ENCODE measurements around the gene CPT1C.
A peak's percentile ranks its signal among the peaks of the same experiment; 100 is the strongest.

The CPT1C gene

DNA sequence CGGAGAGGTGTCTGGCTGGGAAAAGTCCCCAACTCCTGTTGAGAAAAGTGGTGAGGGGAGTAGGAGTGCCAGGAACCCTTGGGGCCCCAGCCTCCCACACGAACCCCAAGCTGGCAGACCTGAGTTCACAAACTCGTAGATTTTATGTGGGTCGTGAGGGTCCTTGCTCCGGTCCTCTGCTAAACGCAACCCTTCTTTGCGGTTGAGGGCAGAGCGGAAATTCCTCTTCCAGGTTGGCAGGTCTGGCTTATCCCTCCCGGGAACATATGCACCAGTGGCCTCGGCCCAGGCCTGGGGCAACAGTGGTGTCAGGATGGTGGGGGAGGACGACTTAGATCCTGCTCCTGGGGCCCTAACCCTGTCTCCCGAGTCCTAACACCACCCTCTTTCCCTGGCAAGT is 27.7 kb upstream of the CPT1C start:
- peaks cover 9% of the 10 kb centered on the region for H3K4me1 ChIP-seq (ENCODE audit: insufficient read depth, insufficient read length)
- no peak overlapping the region for H3K4me3 ChIP-seq (ENCODE audit: insufficient read length, low read depth)
- TF ChIP-seq YY1 (IDR thresholded peaks at IDR 0.05; ENCODE audit: insufficient read depth, insufficient read length) = no peak
- TF ChIP-seq SUZ12 (IDR thresholded peaks at IDR 0.05; ENCODE audit: extremely low read depth, insufficient read depth, insufficient read length) = no peak
- no peak for TF ChIP-seq ZNF274 (IDR thresholded peaks at IDR 0.05; ENCODE audit: low read depth, low read length)
- no peaks in the 10 kb centered on the region for H3K27me3 ChIP-seq (ENCODE audit: insufficient read depth, insufficient read length)
- peak overlapping the region; percentile 15 for H3K9ac ChIP-seq (ENCODE audit: insufficient read length, low read depth)
- no peak for DNase-seq (ENCODE audit: low read depth, low spot score)
- no peaks in the 10 kb centered on the region; the same call in 1 of the 2 replicates for H3K9me3 ChIP-seq (ENCODE audit: insufficient read depth, low read length)
- peaks cover 59% of the 10 kb centered on the region for H3K36me3 ChIP-seq (ENCODE audit: insufficient read depth, insufficient read length, low read length)

DNA sequence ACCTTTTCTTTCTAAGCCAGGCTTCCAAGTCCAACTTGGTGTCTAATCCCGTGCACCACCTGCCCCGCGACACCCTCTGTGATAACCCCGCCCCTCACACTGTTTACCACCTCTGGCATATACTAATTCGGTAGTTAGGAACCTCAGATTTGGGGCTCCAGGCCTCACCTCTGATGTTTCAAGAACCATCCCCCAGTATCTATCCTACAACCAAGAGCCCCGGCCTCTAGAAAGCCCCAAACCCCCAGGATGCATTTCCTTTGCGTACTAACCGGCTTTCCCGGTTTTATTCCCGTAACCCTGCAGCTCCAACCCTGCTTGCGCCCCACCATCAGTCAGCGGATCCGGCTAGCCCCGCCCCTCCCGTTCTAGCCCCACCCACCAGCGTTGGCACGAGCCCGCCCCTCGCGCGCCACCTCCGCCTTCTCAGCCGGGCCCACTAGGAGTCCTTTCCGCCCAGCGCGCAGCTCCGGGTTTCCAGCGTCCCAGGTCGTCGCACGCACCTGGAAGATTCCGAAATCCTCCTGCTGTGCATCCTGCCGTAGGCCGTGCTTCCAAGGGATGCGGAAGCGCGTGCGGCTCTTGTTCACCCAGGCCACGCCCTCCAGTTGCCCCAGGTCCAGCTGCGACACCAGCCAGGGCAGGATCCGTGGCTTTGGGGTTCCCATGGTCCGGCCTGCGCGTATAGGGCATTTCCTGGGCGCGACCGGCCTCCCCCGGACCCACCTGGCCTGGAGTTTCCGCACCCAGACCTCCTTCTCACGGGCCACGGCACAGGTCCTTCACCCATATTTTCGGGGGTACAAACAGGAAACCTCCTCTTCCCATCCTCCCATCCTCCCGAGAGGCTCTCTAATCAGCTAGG is 26.5 kb upstream of the CPT1C start:
- Histone ChIP-seq H3K9ac (ENCODE audit: insufficient read length, low read depth) (peak overlapping the region; percentile 97), H3K9me3 (ENCODE audit: insufficient read depth, low read length) (no peaks in the 10 kb centered on the region; the same call in 1 of the 2 replicates), H3K27me3 (ENCODE audit: insufficient read depth, insufficient read length) (no peaks in the 10 kb centered on the region), H3K4me3 (ENCODE audit: insufficient read length, low read depth) (peak overlapping the region; percentile 88), H3K4me1 (ENCODE audit: insufficient read depth, insufficient read length) (peaks cover 7% of the 10 kb centered on the region), H3K36me3 (ENCODE audit: insufficient read depth, insufficient read length, low read length) (peaks cover 58% of the 10 kb centered on the region)
- no peak for TF ChIP-seq SUZ12 (IDR thresholded peaks at IDR 0.05; ENCODE audit: extremely low read depth, insufficient read depth, insufficient read length)
- no peak for TF ChIP-seq ZNF274 (IDR thresholded peaks at IDR 0.05; ENCODE audit: low read depth, low read length)
- TF ChIP-seq YY1 (IDR thresholded peaks at IDR 0.05; ENCODE audit: insufficient read depth, insufficient read length) = no peak
- DNase-seq (ENCODE audit: low read depth, low spot score) = no peak

DNA sequence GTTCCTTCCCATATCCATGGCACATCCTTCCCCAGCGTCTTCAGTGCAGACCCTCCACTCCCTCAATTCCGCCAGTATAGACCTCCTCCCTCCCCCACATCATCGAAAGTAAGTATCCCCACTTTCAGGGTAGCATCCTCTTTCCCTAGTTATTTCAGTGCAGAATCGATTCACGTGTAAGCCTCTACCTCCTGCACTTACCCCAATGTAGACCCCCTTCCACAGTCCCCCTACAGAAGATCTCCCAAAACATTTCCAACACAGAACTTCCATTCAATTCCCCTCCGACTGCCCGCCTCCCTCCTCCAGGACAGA is 25.9 kb upstream of the CPT1C start:
- Histone ChIP-seq H3K36me3 (ENCODE audit: insufficient read depth, insufficient read length, low read length) (peaks cover 58% of the 10 kb centered on the region), H3K9me3 (ENCODE audit: insufficient read depth, low read length) (no peaks in the 10 kb centered on the region; the same call in 1 of the 2 replicates), H3K4me1 (ENCODE audit: insufficient read depth, insufficient read length) (peaks cover 6% of the 10 kb centered on the region), H3K9ac (ENCODE audit: insufficient read length, low read depth) (peak overlapping the region; percentile 97), H3K27me3 (ENCODE audit: insufficient read depth, insufficient read length) (no peaks in the 10 kb centered on the region), H3K4me3 (ENCODE audit: insufficient read length, low read depth) (peak overlapping the region; percentile 88)
- no peak for DNase-seq (ENCODE audit: low read depth, low spot score)
- no peak for TF ChIP-seq ZNF274 (IDR thresholded peaks at IDR 0.05; ENCODE audit: low read depth, low read length)
- TF ChIP-seq SUZ12 (IDR thresholded peaks at IDR 0.05; ENCODE audit: extremely low read depth, insufficient read depth, insufficient read length) = no peak
- no peak for TF ChIP-seq YY1 (IDR thresholded peaks at IDR 0.05; ENCODE audit: insufficient read depth, insufficient read length)

DNA sequence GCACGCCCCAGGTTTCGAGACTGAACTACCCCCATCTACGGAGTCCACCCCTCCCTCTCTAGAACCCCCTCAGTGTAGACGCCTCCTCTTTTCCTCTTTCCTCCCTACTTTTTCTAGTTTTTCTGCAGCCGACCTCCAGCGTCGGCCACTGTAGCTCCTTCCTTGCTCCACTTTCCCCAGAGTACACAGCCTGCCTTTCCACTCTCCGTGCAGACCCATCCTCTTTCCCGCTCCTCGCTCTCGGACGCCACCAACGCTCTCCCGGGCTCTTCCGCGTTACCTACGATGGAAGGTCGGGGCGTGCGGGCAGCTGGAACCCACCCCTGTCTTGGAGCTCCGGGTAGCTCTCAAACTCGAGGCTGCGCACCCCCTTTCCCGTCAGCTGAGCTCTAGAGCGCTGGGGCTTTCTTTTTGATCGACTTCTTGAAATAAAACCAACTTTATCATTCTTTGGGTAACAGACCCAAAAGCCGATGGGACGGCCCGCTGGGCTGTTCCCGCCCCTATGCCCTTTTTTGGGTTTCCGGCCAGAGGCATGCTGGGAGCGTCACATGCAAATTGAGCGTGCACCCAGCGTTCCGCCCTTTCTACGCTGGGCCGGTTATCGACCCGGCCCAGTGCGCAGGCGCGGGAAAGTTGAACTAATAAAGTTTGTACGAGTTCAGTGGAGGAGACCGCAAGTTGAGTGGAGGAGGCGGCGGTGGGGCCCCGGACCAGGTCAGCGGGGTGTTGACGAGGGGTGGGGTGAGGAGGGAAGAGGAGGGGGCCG is 25.4 kb upstream of the CPT1C start, which contains the start of the genes BCL2L12 and IRF3:
BCL2L12 (plus strand) TSS at position 583 of the 769 bp plus-strand sequence. CDS start 760 bp downstream, outside the sequence.
IRF3 (minus strand) TSS at position 507 of the 769 bp plus-strand sequence. CDS start 1,019 bp downstream, outside the sequence.
- TF ChIP-seq SUZ12 (IDR thresholded peaks at IDR 0.05; ENCODE audit: extremely low read depth, insufficient read depth, insufficient read length) (no peak), ZNF274 (IDR thresholded peaks at IDR 0.05; ENCODE audit: low read depth, low read length) (no peak), YY1 (IDR thresholded peaks at IDR 0.05; ENCODE audit: insufficient read depth, insufficient read length) (no peak)
- peak within 1 kb of the TSS; percentile 97 for H3K9ac ChIP-seq (ENCODE audit: insufficient read length, low read depth)
- no peaks in the 10 kb centered on the region for H3K9me3 ChIP-seq (ENCODE audit: insufficient read depth, low read length)
- no peaks in the 10 kb centered on the region for H3K27me3 ChIP-seq (ENCODE audit: insufficient read depth, insufficient read length)
- H3K4me3 ChIP-seq (ENCODE audit: insufficient read length, low read depth) = peak within 1 kb of the TSS; percentile 88
- peak; percentile 80 for DNase-seq (ENCODE audit: low read depth, low spot score)
- peaks cover 4% of the 10 kb centered on the region for H3K4me1 ChIP-seq (ENCODE audit: insufficient read depth, insufficient read length)
- H3K36me3 ChIP-seq (ENCODE audit: insufficient read depth, insufficient read length, low read length) = peaks cover 58% of the 10 kb centered on the region

DNA sequence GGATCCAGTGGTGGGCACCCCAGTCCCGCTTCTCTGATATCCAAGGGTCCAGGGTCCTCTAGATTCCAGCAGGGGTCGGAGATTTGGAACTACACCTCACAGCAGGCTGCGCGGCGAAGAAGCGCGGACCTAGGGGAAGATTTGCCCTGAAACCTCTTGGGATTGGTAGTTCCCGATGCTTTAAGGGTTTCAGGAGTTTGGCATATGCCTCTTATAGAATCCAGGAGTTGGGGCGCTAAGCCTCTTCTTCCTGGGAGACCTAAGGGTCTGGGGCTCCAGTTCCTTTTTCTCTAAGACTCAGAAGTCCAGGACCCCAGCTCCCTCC is 24.8 kb upstream of the CPT1C start:
- H3K27me3 ChIP-seq (ENCODE audit: insufficient read depth, insufficient read length) = no peaks in the 10 kb centered on the region
- no peak for TF ChIP-seq SUZ12 (IDR thresholded peaks at IDR 0.05; ENCODE audit: extremely low read depth, insufficient read depth, insufficient read length)
- no peak for TF ChIP-seq ZNF274 (IDR thresholded peaks at IDR 0.05; ENCODE audit: low read depth, low read length)
- no peak for TF ChIP-seq YY1 (IDR thresholded peaks at IDR 0.05; ENCODE audit: insufficient read depth, insufficient read length)
- peaks cover 55% of the 10 kb centered on the region for H3K36me3 ChIP-seq (ENCODE audit: insufficient read depth, insufficient read length, low read length)
- DNase-seq (ENCODE audit: low read depth, low spot score) = no peak
- H3K9me3 ChIP-seq (ENCODE audit: insufficient read depth, low read length) = no peaks in the 10 kb centered on the region
- H3K4me3 ChIP-seq (ENCODE audit: insufficient read length, low read depth) = peak overlapping the region; percentile 88
- peaks cover 4% of the 10 kb centered on the region for H3K4me1 ChIP-seq (ENCODE audit: insufficient read depth, insufficient read length)
- peak overlapping the region; percentile 87 for H3K9ac ChIP-seq (ENCODE audit: insufficient read length, low read depth)

DNA sequence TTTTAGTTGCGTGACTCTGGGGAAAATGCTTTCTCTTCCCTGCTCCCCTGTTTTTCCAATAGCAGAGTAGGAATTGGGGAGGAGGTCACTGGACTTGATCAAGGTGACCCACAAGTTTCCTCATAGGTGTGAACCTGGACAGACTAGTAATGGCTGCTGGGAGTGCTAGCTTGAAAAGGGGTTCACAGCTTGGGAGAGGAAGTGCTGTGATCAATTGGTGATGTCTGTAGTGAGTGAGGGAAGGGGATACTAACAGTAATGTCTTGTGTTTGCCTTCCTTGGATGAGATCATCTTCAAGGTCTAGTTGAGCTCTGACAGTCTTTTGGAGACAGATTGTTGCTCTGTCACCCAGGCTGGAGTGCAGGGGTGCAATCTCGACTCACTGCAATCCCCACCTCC is 23.4 kb upstream of the CPT1C start:
- Histone ChIP-seq H3K36me3 (ENCODE audit: insufficient read depth, insufficient read length, low read length) (peaks cover 47% of the 10 kb centered on the region), H3K9ac (ENCODE audit: insufficient read length, low read depth) (peak overlapping the region; percentile 32), H3K27me3 (ENCODE audit: insufficient read depth, insufficient read length) (no peaks in the 10 kb centered on the region), H3K4me1 (ENCODE audit: insufficient read depth, insufficient read length) (peaks cover 12% of the 10 kb centered on the region), H3K4me3 (ENCODE audit: insufficient read length, low read depth) (no peak overlapping the region), H3K9me3 (ENCODE audit: insufficient read depth, low read length) (no peaks in the 10 kb centered on the region)
- TF ChIP-seq YY1 (IDR thresholded peaks at IDR 0.05; ENCODE audit: insufficient read depth, insufficient read length) = no peak
- no peak for TF ChIP-seq ZNF274 (IDR thresholded peaks at IDR 0.05; ENCODE audit: low read depth, low read length)
- no peak for TF ChIP-seq SUZ12 (IDR thresholded peaks at IDR 0.05; ENCODE audit: extremely low read depth, insufficient read depth, insufficient read length)
- no peak for DNase-seq (ENCODE audit: low read depth, low spot score)

DNA sequence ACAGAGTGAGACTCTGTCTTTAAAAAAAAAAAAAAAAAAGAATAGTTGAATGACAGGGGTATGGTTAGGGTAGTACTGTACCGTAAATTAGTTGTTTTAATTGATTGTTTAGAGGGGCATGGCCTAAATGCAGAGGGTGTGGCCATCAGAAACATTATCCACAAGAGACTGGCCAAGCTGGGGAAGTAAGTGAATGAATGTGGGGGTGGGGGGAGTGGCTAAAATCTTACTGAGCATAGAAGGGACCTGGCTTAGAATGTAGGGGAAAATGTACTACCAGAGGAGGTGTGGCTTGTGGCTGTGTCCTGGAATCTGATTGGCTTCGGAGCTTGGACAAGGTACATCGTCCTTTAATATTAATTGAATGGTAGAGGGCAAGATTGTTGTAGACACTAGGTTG is 21.4 kb upstream of the CPT1C start:
- TF ChIP-seq SUZ12 (IDR thresholded peaks at IDR 0.05; ENCODE audit: extremely low read depth, insufficient read depth, insufficient read length) (no peak), YY1 (IDR thresholded peaks at IDR 0.05; ENCODE audit: insufficient read depth, insufficient read length) (no peak), ZNF274 (IDR thresholded peaks at IDR 0.05; ENCODE audit: low read depth, low read length) (no peak)
- peaks cover 49% of the 10 kb centered on the region for H3K36me3 ChIP-seq (ENCODE audit: insufficient read depth, insufficient read length, low read length)
- H3K4me3 ChIP-seq (ENCODE audit: insufficient read length, low read depth) = no peak overlapping the region
- H3K27me3 ChIP-seq (ENCODE audit: insufficient read depth, insufficient read length) = no peaks in the 10 kb centered on the region
- no peak for DNase-seq (ENCODE audit: low read depth, low spot score)
- no peak overlapping the region for H3K9ac ChIP-seq (ENCODE audit: insufficient read length, low read depth)
- H3K9me3 ChIP-seq (ENCODE audit: insufficient read depth, low read length) = no peaks in the 10 kb centered on the region
- H3K4me1 ChIP-seq (ENCODE audit: insufficient read depth, insufficient read length) = peaks cover 9% of the 10 kb centered on the region
